ENCODE data around the gene FLNB.

Gene FLNB

DNA sequence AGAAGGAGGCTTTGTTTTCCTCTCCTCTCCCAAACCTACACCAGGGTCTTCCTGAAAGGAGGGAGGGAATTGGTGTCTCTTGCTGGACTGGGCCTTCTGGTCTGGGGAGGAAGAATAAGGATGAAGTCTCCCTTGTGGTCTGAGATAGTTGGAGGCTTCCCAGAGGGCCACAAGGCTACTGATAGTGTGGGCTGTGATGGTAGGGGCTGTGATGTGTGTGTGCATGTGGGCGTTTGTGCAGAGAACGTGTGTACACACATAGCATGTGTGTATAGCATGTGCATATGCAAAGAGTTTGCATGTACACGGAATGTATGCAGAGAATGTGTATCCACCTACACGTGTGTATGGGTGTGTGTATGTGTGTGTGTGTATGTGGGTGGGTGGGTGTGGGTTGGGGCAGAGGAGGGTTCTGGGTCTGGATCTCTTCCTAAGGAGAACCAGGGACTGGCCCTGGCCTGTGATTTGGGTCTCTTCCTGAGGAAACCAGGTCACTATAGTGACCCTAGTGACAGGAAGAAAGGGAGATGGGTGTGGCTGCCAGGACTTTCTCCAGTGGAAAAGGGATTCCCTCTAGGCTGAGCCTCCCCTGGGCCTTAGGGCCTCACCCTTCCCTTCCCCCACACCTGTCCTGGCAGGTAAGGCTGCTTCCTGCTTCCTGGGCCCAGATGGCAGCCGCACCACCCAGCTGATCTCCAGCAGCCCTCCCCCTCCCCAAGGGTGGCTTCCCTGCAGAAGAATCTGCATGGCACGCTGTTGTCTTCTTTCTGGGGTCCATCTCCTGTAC lies 1.7 kb downstream of the FLNB start:
- no peak for DNase-seq (ENCODE audit: low read depth)

DNA sequence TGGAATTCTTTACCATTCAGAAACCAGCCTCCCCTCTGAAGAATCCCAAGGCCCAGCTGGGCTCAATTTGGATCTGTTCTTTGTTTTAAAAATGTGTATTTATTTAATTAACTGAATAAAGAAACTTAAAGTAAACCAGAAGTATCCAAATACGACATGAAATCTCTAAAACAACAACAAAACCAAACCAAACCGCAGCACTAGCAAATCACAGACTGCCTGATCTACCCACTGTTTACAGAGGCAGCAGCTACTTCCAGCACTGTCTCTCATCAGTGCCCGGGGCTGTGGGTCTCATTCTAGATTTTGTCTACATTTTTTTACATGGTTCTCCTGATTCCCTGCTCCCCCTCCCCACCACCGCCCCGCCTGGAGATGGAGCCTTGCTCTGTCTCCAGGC lies 2.3 kb downstream of the FLNB start:
- no peak for DNase-seq (ENCODE audit: low read depth)

DNA sequence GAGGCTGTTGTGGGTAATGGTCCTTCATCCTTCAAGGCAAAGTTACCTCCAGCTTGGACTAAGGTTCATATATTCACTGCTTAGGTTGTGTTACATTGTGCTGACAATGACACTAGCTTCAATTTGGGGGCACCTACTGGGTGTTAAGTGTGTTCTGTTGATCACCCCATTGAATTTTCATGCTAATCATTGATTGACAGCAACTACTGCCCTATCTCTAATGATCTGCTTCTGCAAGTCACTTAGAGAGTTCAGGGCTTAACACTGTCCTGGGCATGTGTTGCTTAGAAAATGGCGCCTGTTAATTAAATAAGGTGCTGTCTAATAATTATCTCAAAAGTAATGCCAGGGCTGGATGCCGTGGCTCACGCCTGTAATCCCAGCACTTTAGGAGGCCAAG lies 3.4 kb downstream of the FLNB start:
- no peak for DNase-seq (ENCODE audit: low read depth)

DNA sequence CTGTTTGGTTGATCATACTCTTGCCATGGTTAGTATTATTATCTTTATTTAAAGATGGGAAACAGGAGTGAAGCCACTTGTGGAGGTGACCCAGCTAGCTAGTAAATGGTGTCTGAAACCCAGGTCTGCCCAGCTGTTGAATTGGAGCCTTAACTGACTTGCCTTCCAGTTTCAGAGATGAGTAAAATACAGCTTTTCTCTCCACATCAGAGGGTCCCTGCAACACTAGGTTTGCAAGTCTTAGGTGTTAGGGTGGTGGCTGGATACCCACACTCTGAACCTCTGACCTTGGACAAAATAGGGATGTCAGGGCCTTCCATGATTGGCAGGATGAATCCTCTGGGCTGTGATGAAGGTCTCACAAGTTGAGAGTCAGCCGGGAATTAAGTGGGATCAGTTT lies 4.1 kb downstream of the FLNB start:
- no peak for DNase-seq (ENCODE audit: low read depth)

DNA sequence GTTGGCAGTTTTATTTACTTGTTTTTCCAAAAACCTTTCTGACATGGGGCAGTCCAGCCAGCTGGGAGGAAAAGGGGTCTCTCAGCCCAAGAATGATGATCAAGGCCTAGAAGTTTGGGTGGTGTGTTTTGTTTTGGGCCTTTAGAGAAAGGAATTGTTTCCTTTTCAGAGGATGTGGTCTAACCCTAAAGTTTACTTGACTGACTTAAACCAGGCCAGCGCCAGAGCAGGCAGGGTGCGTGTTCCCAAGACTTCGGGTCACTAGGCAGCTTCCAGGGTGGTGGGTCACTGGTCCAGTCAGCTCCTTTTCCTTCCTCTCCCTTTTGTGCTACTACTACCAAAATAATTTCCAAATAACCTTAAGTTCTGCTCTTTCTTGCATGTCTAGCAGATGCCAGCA lies 4.9 kb downstream of the FLNB start:
- DNase-seq (ENCODE audit: low read depth), result no peak

DNA sequence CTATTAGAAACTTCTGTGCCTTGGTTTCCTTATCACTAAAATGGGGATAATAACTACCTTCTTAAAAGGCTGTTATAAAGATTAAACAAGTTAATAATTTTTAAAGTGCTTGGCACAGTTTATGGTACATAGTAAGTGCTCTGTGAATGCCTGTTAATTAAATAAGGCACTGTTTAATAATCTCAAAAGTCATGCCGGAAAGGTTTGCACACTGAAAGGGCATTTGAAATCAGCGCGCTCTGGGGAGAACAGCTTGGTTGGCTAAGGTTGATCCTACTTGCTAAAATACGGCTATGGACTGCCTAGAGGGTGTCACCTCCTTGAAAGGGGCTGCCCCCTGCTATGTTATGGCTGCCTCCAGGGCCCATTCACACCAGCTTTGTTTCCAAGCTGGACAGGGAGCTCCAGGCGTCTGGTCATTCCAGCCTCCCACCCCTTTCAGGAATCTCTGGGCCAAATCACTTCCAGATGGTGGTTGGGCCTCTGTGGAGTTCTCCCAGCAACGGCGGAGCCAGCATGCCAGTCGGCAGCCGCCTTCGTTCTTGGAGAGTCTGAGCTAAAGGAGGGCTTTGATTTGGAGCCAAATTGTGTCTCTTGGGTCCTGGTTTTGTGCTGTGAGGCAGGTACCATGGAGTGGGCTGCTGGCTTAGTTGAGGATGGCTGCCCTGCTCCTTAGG lies 5.9 kb downstream of the FLNB start:
- no peak for DNase-seq (ENCODE audit: low read depth)

DNA sequence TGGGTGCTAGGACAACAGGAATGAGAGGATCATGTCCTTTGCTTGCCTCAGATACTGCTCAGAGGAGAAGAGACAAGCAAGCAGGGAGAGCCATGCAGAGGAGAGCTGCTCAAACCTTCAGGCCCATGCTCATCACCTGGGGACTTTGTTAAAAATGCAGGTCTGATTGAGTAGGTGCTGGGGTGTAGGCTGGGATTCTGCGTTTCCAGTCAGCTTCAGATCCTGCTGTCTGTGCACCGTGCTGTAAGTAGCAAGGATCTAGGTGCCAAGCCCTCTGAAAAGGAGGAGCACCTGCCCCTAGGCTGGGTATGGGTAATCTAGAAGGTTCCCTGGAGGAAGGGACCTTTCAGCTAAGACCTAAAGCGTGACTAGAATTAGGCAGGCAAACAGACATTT lies 7.3 kb downstream of the FLNB start:
- DNase-seq (ENCODE audit: low read depth), result no peak

DNA sequence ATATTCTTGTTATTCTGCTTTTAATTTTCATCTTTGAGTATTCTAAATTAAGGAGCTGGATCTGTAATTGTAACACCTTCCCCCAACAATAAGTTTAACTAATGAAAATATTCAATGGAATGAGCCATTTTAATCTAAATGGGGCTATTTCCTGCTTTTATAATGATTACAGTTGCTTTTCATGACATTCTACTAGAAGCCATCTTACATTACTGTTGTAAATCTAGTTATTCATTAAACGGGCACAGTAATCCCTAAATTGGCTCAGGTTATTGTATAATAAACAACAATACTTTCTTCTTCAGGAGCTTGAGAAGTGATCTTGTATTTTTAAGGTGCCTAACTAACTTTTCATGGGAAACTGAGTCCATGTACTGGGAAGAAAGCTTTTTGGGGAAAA lies 8.5 kb downstream of the FLNB start:
- no peak for DNase-seq (ENCODE audit: low read depth)

DNA sequence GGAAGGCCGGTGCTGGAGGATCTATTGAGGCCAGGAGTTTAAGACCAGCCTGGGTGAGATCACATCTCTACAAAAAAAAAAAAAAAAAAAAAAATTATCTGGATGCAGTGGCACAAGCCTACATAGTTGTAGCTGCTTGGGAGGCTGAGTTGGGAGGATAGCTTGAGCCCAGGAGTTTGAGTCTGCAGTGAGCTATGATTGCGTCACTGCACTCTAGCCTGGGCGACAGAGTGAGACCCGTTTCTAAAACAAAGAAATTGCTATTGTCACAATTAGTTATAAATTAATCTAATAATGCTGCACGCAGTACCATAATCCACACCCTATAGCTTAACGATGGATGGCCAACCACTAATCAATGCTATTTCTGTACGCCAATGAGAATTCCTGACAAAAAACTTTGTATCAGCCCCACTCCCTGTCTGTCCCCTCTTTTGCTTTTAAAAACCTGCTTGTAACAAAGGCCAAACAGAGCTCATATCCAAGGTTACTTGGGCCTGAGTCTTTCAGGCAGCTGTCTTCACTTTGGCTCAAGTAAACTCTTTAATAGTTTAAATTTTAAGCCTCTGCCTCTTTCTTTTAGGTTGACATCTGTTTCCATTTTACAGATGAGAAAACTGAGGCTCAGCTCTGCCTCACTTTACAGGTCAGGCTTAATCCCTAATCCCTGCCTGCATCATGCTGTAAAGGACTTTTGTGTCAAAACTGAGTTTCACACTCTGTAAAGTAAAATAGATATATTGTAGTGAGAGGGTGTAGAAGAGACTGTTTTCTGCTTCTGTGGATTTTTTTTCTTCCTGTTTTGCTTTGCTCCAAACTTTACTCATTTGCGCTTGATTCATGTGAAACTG lies 10.9 kb downstream of the FLNB start:
- no peak for DNase-seq (ENCODE audit: low read depth)

DNA sequence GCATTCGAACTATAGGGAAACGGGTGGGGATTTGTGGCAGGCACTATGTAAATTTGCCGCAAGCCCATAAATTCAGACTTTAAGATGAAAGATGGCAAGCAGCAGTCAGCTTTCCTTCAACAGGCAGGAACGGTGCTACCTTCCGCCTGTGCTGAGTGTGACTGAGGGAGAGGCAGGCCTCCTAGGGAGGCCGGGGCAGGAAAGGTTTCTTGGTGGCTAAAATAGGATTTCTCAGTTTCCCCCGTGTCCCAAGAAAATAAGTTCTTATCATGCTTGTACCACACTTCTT lies 12.5 kb downstream of the FLNB start:
- no peak for DNase-seq (ENCODE audit: low read depth)

DNA sequence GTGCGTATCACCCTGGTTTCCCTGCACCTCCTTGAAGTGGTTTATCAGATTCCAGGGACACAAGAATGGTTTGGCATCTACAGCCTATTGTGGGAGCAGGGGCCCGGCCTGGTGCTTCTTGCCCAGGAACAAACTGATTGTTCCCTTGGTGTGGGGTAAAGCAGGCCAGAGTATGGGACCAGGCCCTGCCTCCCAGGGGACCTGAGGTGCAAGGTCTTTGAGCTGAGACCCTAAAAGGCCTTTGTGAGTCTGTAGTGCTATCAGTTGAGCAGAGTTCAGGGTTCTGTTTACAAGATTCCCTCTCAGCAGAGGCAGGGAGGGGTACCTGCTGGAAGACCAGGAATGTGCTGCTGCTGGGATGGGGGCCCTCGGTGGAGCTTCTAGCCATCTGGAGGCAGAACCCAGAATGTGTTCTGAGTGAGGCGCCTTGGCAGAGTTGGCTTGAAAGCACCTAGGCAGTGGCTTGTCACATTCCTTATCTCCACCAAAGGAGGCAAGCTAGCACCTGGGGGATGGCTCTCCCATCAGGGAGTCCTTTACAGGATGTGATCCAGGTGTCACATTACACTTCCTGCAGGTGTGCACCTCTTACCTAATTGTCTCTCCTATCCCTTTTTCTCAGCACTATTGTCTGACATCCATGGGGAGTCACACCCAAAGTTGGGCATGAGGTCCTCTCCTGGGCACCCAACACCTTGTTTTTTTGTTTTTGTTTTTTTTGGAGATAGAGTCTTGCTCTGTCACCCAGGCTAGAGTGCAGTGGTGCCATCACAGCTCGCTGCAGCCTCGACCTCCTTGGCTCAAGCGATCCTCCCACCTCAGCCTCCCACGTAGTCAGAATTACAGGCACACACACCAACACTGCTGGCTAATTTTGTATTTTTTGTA lies 13.1 kb downstream of the FLNB start:
- DNase-seq (ENCODE audit: low read depth), result no peak

DNA sequence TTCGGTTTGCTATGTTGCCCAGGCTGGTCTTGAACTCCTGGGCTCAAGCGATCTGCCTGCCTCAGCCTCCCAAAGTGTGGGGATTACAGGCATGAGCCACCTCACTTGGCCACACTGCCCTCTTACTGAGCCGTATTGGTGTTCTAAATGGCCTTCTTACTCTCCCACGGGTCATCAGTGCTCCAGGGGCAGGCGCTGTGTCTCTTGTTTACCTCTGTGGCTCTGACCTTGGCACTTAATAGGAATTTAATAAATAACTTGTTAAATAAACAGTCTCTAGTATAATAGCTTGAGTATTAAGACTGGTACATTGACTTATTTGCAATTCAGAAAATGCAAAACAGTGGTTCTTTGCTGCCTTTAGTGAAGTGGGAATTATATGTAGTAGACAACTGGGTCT lies 13.7 kb downstream of the FLNB start:
- DNase-seq (ENCODE audit: low read depth), result no peak

DNA sequence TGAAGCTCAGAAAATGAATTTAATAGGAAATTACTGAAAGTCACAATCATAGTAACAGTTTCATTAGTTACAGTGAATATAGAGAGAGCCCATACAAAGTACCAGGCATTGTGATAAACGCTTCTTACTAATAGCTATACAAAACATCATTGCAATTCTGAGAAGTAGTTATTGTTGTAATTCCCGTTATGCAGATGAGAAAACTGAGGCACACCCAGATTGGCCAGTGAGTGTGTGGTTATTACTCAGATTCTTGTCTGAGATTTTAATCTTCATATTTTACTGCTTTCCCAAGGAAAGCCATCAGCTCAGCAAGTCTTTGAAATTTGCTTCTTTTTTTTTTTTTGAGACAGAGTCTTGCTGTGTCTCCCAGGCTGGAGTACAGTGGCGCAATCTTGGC lies 14.3 kb downstream of the FLNB start:
- DNase-seq (ENCODE audit: low read depth), result no peak

DNA sequence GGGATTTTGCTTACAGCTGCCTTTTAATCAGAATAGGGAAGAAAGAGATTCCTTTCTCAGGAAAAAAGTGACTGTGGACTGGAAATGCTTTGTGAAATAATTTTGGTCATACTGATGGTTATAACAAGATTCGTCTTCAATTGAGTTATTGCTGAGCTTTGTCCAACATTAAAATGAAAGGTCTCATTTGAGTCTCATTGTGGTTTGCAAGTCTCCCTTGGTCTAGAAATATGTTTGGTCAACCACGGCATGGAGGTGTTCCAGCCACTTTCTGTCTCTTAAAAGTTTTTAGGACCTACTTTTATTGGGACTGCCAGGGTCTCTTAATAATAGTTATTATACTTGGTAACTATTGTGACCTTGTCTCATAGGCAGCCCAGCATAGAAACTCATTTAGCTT lies 15.3 kb downstream of the FLNB start:
- no peak for DNase-seq (ENCODE audit: low read depth)

DNA sequence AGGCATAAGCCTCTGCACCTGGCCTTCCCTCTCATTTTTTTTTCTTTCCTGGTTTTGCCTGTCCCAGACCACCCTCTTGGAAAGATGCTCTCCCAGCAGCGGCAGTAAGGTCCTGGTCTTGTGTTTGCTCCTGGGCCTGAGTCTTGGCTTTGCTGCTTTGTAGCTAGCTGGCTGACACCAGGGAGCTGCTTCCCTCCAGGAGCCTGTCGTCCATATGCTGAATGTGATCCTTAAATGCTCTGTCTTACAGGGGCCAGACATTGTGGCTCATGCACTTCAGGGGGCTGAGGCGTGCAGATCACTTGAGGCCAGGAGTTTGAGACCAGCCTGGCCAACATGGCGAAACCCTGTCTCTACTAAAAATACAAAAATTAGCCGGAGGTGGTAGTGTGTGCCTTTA lies 17.2 kb downstream of the FLNB start:
- no peak for DNase-seq (ENCODE audit: low read depth)

DNA sequence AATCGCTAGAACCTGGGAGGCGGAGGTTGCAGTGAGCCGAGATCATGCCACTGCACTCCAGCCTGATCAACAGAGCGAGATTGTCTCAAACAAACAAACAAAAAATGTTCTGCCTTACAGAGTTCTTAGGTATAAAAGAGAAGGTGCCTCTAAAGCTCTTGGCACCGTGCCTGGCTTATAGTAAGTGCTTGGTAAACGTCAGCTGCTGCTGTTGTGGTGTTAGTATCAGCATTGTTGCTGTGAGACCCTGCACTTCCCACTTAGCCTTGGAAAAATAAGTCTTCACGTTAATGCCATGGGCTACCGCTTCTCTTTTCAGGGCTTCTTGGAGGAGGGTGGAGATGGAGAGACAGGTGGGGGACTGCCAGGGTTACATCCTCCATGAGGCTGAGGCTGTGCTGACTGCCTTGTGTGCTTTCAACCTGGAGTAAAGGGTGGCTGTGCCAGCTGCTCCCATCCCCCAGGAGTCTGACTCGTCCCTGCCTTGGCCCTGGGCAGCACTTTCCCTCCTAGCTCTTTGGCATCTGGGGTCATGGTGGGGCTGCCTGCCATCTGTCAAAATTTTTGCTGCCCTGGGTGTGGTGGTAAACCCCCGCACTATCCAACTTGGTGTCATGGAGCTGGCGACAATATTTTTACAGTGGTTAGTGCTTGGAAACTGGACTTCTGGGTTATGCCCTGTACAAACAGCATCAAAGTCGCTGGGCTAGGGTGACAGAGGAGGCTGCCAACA lies 17.8 kb downstream of the FLNB start:
- DNase-seq (ENCODE audit: low read depth), result no peak

DNA sequence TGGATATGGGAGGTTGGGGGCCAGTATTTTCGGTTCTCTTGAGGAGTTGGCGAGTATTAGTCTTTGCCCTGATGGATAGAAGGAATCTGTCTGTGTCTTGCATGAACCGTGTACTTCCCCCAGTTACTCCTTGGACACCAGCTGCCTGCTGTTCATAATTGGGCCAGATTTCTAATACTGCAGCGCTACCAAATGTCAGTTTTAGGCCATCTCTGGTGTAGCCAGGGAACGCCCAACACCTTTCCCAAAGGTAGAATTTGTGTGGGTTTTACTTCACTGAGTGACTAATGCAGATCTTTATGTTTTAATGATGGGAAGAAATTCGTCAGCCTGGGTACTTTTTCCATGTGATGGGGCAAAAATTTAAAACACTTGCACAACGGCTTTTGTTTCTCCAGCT lies 18.4 kb downstream of the FLNB start:
- DNase-seq (ENCODE audit: low read depth), result no peak

DNA sequence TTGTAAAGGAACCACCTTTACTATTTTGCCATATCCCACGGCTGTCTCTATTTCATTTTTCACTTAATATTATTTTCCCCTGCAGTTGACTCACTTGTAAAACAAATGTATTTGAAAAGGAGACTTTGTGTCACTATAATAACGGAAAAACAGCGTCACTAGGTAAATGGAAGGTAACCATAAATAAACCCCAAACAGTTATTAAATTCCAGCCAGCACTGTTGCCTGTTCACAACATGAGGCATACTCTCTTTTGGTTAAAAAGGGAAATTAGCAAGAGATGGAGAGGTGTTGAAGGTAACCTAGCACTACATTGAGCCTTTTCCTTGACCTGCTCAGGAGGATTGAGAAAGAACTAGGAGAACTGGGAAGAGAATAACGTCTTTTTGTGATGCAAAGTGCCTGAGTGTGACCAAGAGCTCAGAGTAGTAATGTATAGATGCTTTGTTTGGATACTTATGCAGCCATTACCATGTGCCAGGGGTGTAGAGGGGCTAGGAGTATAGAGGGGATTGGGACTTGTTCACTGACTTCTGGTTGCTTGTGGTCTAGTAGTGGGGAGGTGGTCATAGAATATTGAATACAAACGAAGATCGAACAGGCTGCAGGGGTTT lies 19.6 kb downstream of the FLNB start:
- DNase-seq (ENCODE audit: low read depth), result no peak

DNA sequence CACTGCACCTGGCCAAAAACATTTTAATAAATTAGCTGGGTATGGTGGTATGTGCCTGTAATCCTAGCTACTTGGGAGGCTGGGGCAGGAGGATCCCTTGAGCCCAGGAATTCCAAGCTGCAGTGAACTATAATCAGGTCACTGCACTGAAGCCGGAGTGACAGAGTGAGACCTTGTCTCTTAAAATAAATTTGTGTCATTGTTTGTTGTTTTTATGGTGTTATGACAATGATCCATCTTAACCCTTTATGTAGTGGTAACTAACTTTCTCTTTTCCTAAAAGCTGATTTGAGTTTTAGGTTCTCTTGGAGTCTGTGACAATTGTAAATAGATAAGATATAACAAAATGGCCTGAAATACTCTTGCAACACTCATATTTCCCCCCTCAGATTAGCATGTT lies 20.7 kb downstream of the FLNB start:
- DNase-seq (ENCODE audit: low read depth), result no peak

DNA sequence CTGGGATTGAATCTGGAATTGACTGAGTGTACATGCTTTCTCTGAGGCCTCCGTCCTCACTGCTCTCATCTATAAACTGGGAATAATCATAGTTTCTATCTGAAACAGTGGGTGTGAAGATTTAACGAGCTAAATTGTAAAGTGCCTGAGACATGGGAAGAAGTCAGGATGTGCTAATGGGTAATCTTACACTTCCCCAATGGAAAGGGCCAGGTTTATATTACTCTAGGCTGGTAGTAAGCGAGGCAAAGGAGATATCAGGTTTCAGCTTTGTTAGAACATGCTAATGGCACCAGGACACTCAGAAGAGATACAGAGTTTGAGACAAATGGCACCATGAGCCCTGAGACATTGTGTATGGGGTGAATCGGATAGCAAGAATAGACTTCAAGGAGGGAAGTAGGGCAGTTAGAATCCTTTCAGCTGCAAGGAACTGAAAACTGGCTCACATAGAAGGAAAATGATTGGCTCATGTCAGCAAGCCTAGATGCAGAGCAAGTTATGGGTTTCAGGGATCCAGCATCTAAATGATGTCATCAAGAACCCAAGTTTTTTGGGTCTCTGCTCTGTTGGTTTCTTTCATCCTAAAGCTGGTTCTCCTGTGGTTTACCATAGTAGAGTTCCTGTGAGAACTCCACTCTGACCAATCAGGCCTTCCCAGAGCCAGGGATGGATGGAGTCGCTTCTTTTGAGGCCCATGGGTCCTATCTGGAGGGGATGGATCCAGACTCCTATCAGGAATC lies 21.8 kb downstream of the FLNB start:
- DNase-seq (ENCODE audit: low read depth), result no peak

All from CMK (cell line).